Loucy (cell line): Measurements from ENCODE around the gene CD46.

Experiments
- H2AFZ ChIP-seq: fragments of 200-600 bp; sonication (generic); 2 replicates; pipeline ENCODE4 v1.6.0; 2016; ENCODE audit warnings: antibody characterized with exemption, mild to moderate bottlenecking, low read length, moderate library complexity
- H3F3A ChIP-seq: fragments of 200-600 bp; 2 replicates; pipeline ENCODE4 v1.6.0; 2016; ENCODE audit warnings: antibody characterized with exemption, low read depth, mild to moderate bottlenecking
- H3K27me3 ChIP-seq: fragments of 200-600 bp; sonication (generic); 2 replicates; pipeline ENCODE4 v1.6.1; 2014; ENCODE audit warnings: low read length, mild to moderate bottlenecking; ENCODE audit not compliant: insufficient read depth, poor library complexity, severe bottlenecking
- H3K36me3 ChIP-seq: fragments of 200-600 bp; sonication (generic); 2 replicates; pipeline ENCODE4 v1.6.1; 2016; ENCODE audit warnings: low read length; ENCODE audit not compliant: insufficient read depth
- H3K4me1 ChIP-seq: fragments of 200-600 bp; sonication (generic); 2 replicates; pipeline ENCODE4 v1.5.1; 2014; ENCODE audit warnings: low read length, mild to moderate bottlenecking; ENCODE audit not compliant: insufficient read depth, poor library complexity, severe bottlenecking
- H3K4me2 ChIP-seq: fragments of 200-600 bp; sonication (generic); 2 replicates; pipeline ENCODE4 v1.6.0; 2014; ENCODE audit warnings: antibody characterized with exemption, low read length, low read depth, mild to moderate bottlenecking; ENCODE audit not compliant: poor library complexity, severe bottlenecking
- H3K4me3 ChIP-seq: fragments of 200-600 bp; sonication (generic); 2 replicates; pipeline ENCODE4 v1.5.1; 2014; ENCODE audit warnings: low read length, mild to moderate bottlenecking, mixed read lengths; ENCODE audit not compliant: poor library complexity, severe bottlenecking
- H3K79me2 ChIP-seq: fragments of 200-600 bp; sonication (generic); 2 replicates; pipeline ENCODE4 v1.6.1; 2014; ENCODE audit warnings: low read length; ENCODE audit not compliant: insufficient read depth
- H3K9ac ChIP-seq: fragments of 200-600 bp; sonication (generic); 2 replicates; pipeline ENCODE4 v1.6.0; 2014; ENCODE audit warnings: mild to moderate bottlenecking, low read depth, low read length, moderate library complexity; ENCODE audit not compliant: poor library complexity, severe bottlenecking
- H3K9me2 ChIP-seq: fragments of 200-600 bp; sonication (generic); replicated peaks from 2 replicates; pipeline ENCODE4 v1.6.1; 2016; ENCODE audit warnings: low read depth, low read length, mixed read lengths
- H3K9me3 ChIP-seq: fragments of 200-600 bp; sonication (generic); 2 replicates; pipeline ENCODE4 v1.6.1; 2014; ENCODE audit warnings: mild to moderate bottlenecking, antibody characterized with exemption, low read length, low read depth; ENCODE audit not compliant: insufficient read depth
- H4K20me1 ChIP-seq: fragments of 200-600 bp; sonication (generic); 2 replicates; pipeline ENCODE4 v1.6.0; 2014; ENCODE audit warnings: antibody characterized with exemption, low read length, mild to moderate bottlenecking; ENCODE audit not compliant: insufficient read depth, poor library complexity, severe bottlenecking
- CTCF ChIP-seq: fragments of 200-600 bp; sonication (generic); conservative IDR thresholded peaks from 2 replicates; pipeline ENCODE4 v1.5.1; 2014; ENCODE audit warnings: mild to moderate bottlenecking, antibody characterized with exemption, low read length
- EZH2phosphoT487 ChIP-seq: fragments of 200-600 bp; IDR thresholded peaks from 2 replicates; pipeline ENCODE4 v1.6.1; 2018; ENCODE audit warnings: antibody characterized with exemption, mild to moderate bottlenecking, moderate library complexity, borderline replicate concordance

CD46 gene

GRCh38 chr1:207824691-207825408 lies 73.0 kb downstream of the CD46 start:
- Histone ChIP-seq H3K4me2 (no peak overlapping the region), H3K4me1 (peaks cover 17% of the 10 kb centered on the region), H3K9me3 (no peaks in the 10 kb centered on the region), H3F3A (no peaks in the 10 kb centered on the region; the same call in 1 of the 2 replicates), H4K20me1 (peaks cover 95% of the 10 kb centered on the region), H2AFZ (no peak overlapping the region), H3K27me3 (no peaks in the 10 kb centered on the region), H3K4me3 (no peak overlapping the region), H3K9ac (no peak overlapping the region), H3K36me3 (peaks cover 75% of the 10 kb centered on the region), H3K9me2 (no peaks in the 10 kb centered on the region), H3K79me2 (peaks cover 100% of the 10 kb centered on the region)
- no peak for TF ChIP-seq EZH2phosphoT487
- no peak for TF ChIP-seq CTCF

GRCh38 chr1:207825409-207825695 lies 73.5 kb downstream of the CD46 start:
- H3K4me2 ChIP-seq: no peak overlapping the region
- no peaks in the 10 kb centered on the region for H3K27me3 ChIP-seq

GRCh38 chr1:207825719-207826556 lies 74.1 kb downstream of the CD46 start:
- peaks cover 100% of the 10 kb centered on the region for H3K79me2 ChIP-seq

More at GRCh38 chr1:207825409-207825695, 73.5 kb downstream of the CD46 start:
- Histone ChIP-seq H3K9me2 (no peaks in the 10 kb centered on the region), H3K36me3 (peaks cover 70% of the 10 kb centered on the region), H3K9ac (no peak overlapping the region), H3K4me1 (peaks cover 17% of the 10 kb centered on the region), H3K4me3 (no peak overlapping the region), H3K79me2 (peaks cover 100% of the 10 kb centered on the region), H4K20me1 (peaks cover 95% of the 10 kb centered on the region), H3F3A (no peaks in the 10 kb centered on the region; the same call in 1 of the 2 replicates), H2AFZ (no peak overlapping the region), H3K9me3 (no peaks in the 10 kb centered on the region)
- no peak for TF ChIP-seq EZH2phosphoT487

More at GRCh38 chr1:207825719-207826556, 74.1 kb downstream of the CD46 start:
- Histone ChIP-seq H3K4me1 (peaks cover 20% of the 10 kb centered on the region), H3K9ac (no peak overlapping the region), H4K20me1 (peaks cover 95% of the 10 kb centered on the region), H3K36me3 (peaks cover 69% of the 10 kb centered on the region), H3K4me2 (no peak overlapping the region), H3K27me3 (no peaks in the 10 kb centered on the region), H3F3A (no peaks in the 10 kb centered on the region; the same call in 1 of the 2 replicates), H3K4me3 (no peak overlapping the region), H3K9me2 (no peaks in the 10 kb centered on the region), H3K9me3 (no peaks in the 10 kb centered on the region), H2AFZ (no peak overlapping the region)
- TF ChIP-seq EZH2phosphoT487: no peak
- TF ChIP-seq CTCF: no peak
